BLaER1 treated with 17β-estradiol and CSF1 and Interleukin-3, amounts not matched to agents 10 nM and 100 nM (cell line): ENCODE results near the gene RGS3.

Experiments
- H3K27ac ChIP-seq, 11 experiments: shearing (Covaris generic); formaldehyde crosslinking; 2 replicates each; pipeline ENCODE4 v1.8.1; 2022
- H3K27me3 ChIP-seq, 11 experiments: shearing (Covaris generic); formaldehyde crosslinking; 2 replicates each; pipeline ENCODE4 v1.8.1; 2022
- H3K36me3 ChIP-seq, 11 experiments: shearing (Covaris generic); formaldehyde crosslinking; 2 replicates each; pipeline ENCODE4 v1.8.1; 2022
- H3K4me1 ChIP-seq, 10 experiments: shearing (Covaris generic); formaldehyde crosslinking; 2 replicates each; pipeline ENCODE4 v1.8.1; 2022
- H3K4me2 ChIP-seq, 11 experiments: shearing (Covaris generic); formaldehyde crosslinking; 2 replicates each; pipeline ENCODE4 v1.8.1; 2022
- H3K4me3 ChIP-seq, 10 experiments: shearing (Covaris generic); formaldehyde crosslinking; 2 replicates each; pipeline ENCODE4 v1.8.1; 2022
- H3K9ac ChIP-seq, 11 experiments: shearing (Covaris generic); formaldehyde crosslinking; 2 replicates each; pipeline ENCODE4 v1.8.1; 2022
- H3K9me3 ChIP-seq, 11 experiments: shearing (Covaris generic); formaldehyde crosslinking; replicated peaks in 1 of 11; 2 replicates each; pipeline ENCODE4 v1.8.1; 2022
- H4K20me1 ChIP-seq, 11 experiments: shearing (Covaris generic); formaldehyde crosslinking; 2 replicates each; pipeline ENCODE4 v1.8.1; 2022
- Cebpa-rat ChIP-seq, 11 experiments: shearing (Covaris generic); IDR thresholded peaks; 2 replicates each; pipeline ENCODE4 v1.8.1; 2022

Gene RGS3

DNA sequence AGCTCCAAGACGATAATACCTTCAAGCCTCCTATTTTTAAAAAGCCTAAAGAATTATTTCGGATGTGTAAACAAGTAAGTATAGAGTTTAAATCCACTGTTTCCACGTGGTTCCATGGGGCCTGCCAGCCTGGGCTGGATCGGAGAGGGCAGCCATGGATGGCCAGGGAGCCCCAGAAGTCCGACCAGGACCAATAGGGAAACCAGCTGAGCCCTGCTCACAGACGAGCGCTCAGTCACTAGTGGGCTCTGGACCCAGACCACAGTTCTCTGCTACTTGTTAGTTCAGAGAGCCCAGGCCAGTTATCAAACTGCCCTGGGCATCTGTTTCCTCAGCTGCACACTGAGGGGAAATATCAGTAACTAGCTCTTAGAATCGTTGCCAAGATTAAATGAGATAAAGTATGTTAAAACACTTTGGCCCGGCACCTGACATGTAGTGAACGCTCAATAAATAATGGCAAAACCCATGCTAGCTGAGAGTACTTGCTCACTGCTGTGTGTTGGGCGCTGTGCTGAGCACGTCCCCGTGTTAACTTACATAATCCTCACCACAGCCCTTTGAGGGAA lies 124.8 kb downstream of the RGS3 start:
- peaks cover 79 to 92% (median 89%) of the 10 kb centered on the region in 10 experiments for H3K4me1 ChIP-seq
- H3K9me3 ChIP-seq = no peaks in the 10 kb centered on the region
- H3K36me3 ChIP-seq = peaks cover 0 to 30% (median 8%) of the 10 kb centered on the region in 11 experiments; a peak in 13 of 22 replicates
- no peaks in the 10 kb centered on the region for H3K27me3 ChIP-seq
- peak overlapping the region in 8 of 11 experiments; percentile 12 to 68 (median 44); a peak in 9 of 22 replicates for H3K9ac ChIP-seq
- peak overlapping the region; percentile 11 to 100 (median 74); a peak in 18 of 22 replicates for H3K4me2 ChIP-seq
- H3K4me3 ChIP-seq = no peak overlapping the region
- H3K27ac ChIP-seq = peak overlapping the region in 4 of 11 experiments; percentile 15 to 61 (median 38); a peak in 7 of 22 replicates
- H4K20me1 ChIP-seq = peaks cover 0 to 70% (median 0%) of the 10 kb centered on the region in 11 experiments; a peak in 6 of 22 replicates
- no peak for TF ChIP-seq Cebpa-rat (IDR thresholded peaks at IDR 0.05)

DNA sequence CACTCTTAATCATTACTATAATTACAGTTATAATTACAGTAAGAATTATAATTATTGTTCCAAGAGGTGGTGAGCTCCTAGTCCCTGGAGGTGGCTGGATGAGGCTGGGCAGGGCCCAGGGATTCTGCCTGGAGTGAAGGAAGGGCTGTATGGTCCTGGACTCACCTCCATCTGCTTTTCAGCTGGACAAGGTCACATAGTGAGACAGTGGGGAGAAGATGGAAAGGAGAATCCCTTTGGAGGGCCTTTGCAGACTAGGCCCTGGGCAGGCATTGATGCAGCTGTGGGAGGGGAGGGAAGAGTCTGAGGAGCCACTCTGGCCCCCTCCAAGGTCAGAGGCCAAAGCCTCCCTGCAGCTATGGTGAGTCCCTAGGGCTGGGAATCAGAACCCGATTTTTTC lies 125.4 kb downstream of the RGS3 start:
- Histone ChIP-seq H3K9me3 (no peaks in the 10 kb centered on the region), H3K9ac (peak overlapping the region; percentile 8 to 68 (median 47); a peak in 17 of 22 replicates), H3K4me2 (peak overlapping the region; percentile 38 to 75 (median 68); a peak in 21 of 22 replicates), H3K4me3 (peak overlapping the region in 1 of 10 experiments; percentile 3; a peak in 2 of 20 replicates), H4K20me1 (peaks cover 0 to 64% (median 0%) of the 10 kb centered on the region in 11 experiments; a peak in 6 of 22 replicates), H3K36me3 (peaks cover 0 to 24% (median 6%) of the 10 kb centered on the region in 11 experiments; a peak in 13 of 22 replicates), H3K27ac (peak overlapping the region in 10 of 11 experiments; percentile 11 to 61 (median 44); a peak in 15 of 22 replicates), H3K27me3 (no peaks in the 10 kb centered on the region), H3K4me1 (peaks cover 80 to 92% (median 88%) of the 10 kb centered on the region in 10 experiments)
- no peak for TF ChIP-seq Cebpa-rat (IDR thresholded peaks at IDR 0.05)

DNA sequence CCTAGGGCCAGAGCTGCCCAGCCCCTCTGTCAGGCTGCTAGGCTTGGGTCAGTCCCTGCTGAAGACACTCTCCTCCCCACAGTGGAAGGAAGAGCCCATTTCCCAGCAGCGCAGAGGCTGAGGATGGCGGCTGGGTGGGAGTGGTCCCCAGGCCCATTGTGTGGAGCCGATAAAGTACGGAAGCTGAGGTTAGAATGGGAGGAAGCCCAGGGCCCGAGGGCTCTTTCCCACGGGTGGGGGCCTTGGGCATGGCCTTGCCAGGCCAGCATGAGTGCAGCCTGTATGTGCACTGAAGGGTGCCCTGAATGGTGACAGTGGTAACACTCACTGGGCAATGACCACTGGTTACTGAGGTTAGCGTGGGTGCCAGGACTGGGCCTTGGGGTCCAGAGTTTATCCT lies 125.9 kb downstream of the RGS3 start:
- H3K36me3 ChIP-seq = peaks cover 0 to 19% (median 1%) of the 10 kb centered on the region in 11 experiments; a peak in 13 of 22 replicates
- no peaks in the 10 kb centered on the region for H3K27me3 ChIP-seq
- H3K4me1 ChIP-seq = peaks cover 84 to 93% (median 88%) of the 10 kb centered on the region in 10 experiments
- peaks cover 0 to 59% (median 0%) of the 10 kb centered on the region in 11 experiments; a peak in 5 of 22 replicates for H4K20me1 ChIP-seq
- peak overlapping the region; percentile 38 to 75 (median 68) for H3K4me2 ChIP-seq
- peak overlapping the region in 1 of 10 experiments; percentile 3; a peak in 2 of 20 replicates for H3K4me3 ChIP-seq
- TF ChIP-seq Cebpa-rat (IDR thresholded peaks at IDR 0.05) = no peak
- H3K27ac ChIP-seq = peak overlapping the region in 10 of 11 experiments; percentile 11 to 61 (median 44); a peak in 17 of 22 replicates
- peak overlapping the region; percentile 8 to 68 (median 47); a peak in 17 of 22 replicates for H3K9ac ChIP-seq
- H3K9me3 ChIP-seq = no peaks in the 10 kb centered on the region

DNA sequence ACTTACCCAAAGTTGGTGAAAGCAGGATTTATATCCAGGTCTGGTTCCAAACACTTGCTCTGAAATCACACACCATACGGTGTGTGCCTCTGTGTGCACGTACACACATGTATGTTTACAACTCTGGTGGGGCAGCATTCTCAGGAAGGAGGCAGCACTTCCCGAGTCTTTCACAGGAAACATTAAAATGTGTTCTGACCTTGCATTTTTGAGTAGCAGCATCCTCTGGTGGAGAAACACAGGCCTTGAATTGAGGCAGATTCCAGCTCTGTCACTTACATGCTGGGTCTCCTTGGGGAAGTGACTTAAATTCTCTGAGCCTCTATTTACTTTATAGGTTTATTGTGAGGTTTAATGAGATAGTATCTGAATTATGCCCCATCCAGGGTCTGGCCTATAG lies 126.4 kb downstream of the RGS3 start:
- Histone ChIP-seq H3K4me2 (peak overlapping the region; percentile 38 to 75 (median 68)), H3K27ac (peak overlapping the region in 10 of 11 experiments; percentile 11 to 61 (median 44); a peak in 16 of 22 replicates), H3K27me3 (no peaks in the 10 kb centered on the region), H3K9ac (peak overlapping the region in 10 of 11 experiments; percentile 8 to 68 (median 48); a peak in 10 of 22 replicates), H3K4me1 (peaks cover 84 to 93% (median 88%) of the 10 kb centered on the region in 10 experiments), H4K20me1 (peaks cover 0 to 54% (median 0%) of the 10 kb centered on the region in 11 experiments; a peak in 5 of 22 replicates), H3K4me3 (no peak overlapping the region), H3K9me3 (no peaks in the 10 kb centered on the region), H3K36me3 (peaks cover 0 to 14% (median 0%) of the 10 kb centered on the region in 11 experiments; a peak in 9 of 22 replicates)
- no peak for TF ChIP-seq Cebpa-rat (IDR thresholded peaks at IDR 0.05)

DNA sequence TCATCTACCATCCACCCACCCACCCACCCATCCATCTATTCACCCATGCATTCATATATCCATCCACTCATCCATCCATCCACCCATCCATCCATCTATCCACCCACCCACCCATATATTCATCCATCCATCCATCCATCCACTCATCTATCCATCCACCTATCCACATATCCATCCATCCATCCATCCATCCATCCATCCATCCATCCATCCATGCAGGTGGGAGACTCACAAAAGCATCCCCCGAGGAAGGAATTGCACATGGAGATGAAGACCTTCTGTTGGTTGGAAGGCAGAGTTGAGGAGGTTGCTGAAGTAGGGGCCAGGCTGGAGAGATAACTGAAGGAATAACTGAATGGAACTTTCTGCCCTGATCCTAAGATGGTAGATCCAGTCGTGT lies 126.9 kb downstream of the RGS3 start:
- Histone ChIP-seq H3K4me1 (peaks cover 84 to 93% (median 88%) of the 10 kb centered on the region in 10 experiments), H3K27me3 (no peaks in the 10 kb centered on the region)

DNA sequence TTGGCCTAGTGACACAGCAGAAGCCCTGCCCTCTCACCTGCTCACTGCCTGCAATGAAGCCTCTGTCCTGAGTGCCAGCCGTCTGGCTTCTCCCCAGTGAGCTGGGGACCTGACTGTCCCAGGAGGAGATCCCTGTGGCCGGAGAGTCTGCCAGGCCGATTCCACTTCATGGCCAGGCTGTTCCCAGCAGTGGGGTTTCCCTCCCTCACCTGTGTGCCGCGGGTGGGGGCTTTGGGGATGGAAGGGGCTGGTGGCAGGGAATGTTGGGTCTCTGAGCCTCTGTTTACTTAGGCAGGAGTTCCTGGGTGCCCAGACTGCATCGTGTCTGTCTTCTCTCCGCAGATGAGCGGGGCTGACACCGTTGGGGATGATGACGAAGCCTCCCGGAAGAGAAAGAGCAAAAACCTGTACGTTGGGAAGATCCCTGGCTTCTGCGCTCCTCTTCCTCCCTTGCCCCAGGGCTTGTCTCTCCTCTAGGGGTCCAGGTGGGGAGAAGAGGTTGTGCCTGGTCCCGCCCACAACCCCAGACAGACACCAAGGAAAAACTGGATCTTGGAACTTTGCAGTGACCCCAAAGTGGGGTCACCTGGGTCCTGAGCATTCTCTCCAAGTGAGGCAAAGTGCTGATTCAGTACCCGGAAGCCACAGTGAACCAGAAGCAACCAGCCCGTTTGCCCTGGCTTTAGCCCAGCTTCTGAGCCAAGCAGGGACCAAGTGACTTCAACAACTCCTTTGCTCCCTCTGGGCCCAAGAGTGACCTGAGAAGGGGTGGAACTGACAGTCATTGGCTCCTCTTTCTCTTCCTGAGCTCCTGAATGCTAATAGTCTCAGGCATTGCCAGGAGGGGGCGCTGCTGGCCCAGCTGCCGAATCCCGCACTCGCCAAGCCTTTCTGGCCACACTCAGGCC lies 127.7 kb downstream of the RGS3 start:
- no peak for TF ChIP-seq Cebpa-rat (IDR thresholded peaks at IDR 0.05)

More for the DNA sequence above, 126.9 kb downstream of the RGS3 start:
- Histone ChIP-seq H3K9ac (0 out of 22 replicates have a peak overlapping the region, but pooled peaks of 2 of the 11 experiments have one; percentile 18 to 50), H3K4me3 (no peak overlapping the region), H4K20me1 (peaks cover 0 to 49% (median 0%) of the 10 kb centered on the region in 11 experiments; a peak in 5 of 22 replicates), H3K9me3 (no peaks in the 10 kb centered on the region), H3K27ac (no peak overlapping the region; a peak in 1 of 22 replicates), H3K36me3 (peaks cover 0 to 9% (median 0%) of the 10 kb centered on the region in 11 experiments; a peak in 8 of 22 replicates), H3K4me2 (no peak overlapping the region)
- TF ChIP-seq Cebpa-rat (IDR thresholded peaks at IDR 0.05) = no peak

DNA sequence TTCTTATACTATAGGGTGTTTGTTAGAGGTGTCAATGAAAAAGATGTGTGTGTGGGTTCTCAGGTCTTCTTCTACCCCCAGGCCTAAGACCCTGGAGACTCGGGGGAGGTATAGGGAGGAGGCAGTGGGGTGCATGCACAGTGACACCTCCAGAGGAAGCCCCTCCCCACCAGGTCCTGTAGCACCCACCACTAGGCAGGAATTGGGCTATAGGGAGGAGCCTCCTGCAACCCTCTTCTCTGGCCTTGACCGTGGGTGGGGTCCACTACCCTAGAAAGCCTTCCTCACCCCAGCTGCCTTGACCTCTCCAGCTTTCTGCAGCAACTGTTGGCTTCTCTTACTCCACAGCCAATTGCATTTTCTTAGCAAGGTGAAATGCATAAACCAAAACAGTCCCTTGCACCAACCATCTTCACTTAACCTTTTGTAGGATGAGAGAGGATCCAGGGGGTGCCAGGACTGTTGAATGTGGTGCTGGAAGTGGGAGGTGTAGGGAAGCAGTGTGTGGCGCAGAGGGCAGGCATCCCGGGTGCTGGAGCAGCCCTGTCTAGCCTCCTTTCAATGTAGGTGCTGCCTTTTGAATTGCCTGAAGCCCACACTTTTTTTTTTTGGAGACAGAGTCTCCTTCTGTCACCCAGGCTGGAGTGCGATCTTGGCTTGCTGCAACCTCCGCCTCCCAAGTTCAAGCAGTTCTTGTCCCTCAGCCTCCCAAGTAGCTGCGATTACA lies 128.5 kb downstream of the RGS3 start:
- no peaks in the 10 kb centered on the region for H3K27me3 ChIP-seq
- H3K4me2 ChIP-seq = peak overlapping the region; percentile 10 to 99 (median 95); a peak in 20 of 22 replicates
- H3K4me1 ChIP-seq = peaks cover 71 to 93% (median 88%) of the 10 kb centered on the region in 10 experiments
- no peak overlapping the region for H3K4me3 ChIP-seq
- peaks cover 8 to 19% (median 16%) of the 10 kb centered on the region in 11 experiments for H3K36me3 ChIP-seq
- H3K9ac ChIP-seq = peak overlapping the region in 4 of 11 experiments; percentile 3 to 82 (median 30); a peak in 3 of 22 replicates
- no peak for TF ChIP-seq Cebpa-rat (IDR thresholded peaks at IDR 0.05)
- no peaks in the 10 kb centered on the region for H3K9me3 ChIP-seq
- H4K20me1 ChIP-seq = peaks cover 0 to 40% (median 0%) of the 10 kb centered on the region in 11 experiments; a peak in 6 of 22 replicates
- peak overlapping the region in 5 of 11 experiments; percentile 5 to 78 (median 32); a peak in 5 of 22 replicates for H3K27ac ChIP-seq

More for the DNA sequence above, 127.7 kb downstream of the RGS3 start:
- Histone ChIP-seq H3K4me2 (peak overlapping the region in 6 of 11 experiments; percentile 30 to 99 (median 96); a peak in 10 of 22 replicates), H3K27me3 (no peaks in the 10 kb centered on the region), H4K20me1 (peaks cover 0 to 40% (median 0%) of the 10 kb centered on the region in 11 experiments; a peak in 4 of 22 replicates), H3K36me3 (peaks cover under 1 to 11% (median 8%) of the 10 kb centered on the region in 11 experiments; a peak in 18 of 22 replicates), H3K4me1 (peaks cover 79 to 93% (median 88%) of the 10 kb centered on the region in 10 experiments), H3K9ac (peak overlapping the region in 7 of 11 experiments; percentile 5 to 50 (median 18); a peak in 5 of 22 replicates), H3K27ac (peak overlapping the region in 3 of 11 experiments; percentile 30 to 49 (median 37); a peak in 5 of 22 replicates), H3K9me3 (no peaks in the 10 kb centered on the region), H3K4me3 (no peak overlapping the region)
